Ascending aorta (tissue), 2 donors: ENCODE data around the gene NHS. TPM values are rescaled to one million over a fixed set of nuclear protein-coding genes. Genes with fewer than 3 reads are reported as not detected.

Source experiments
- DNase-seq, 2 donors: peaks; one replicate each; pipeline ENCODE4 v3.0.0-alpha.2; 2019; ENCODE audit warnings: low spot score in 2 of 2
- H3K27ac ChIP-seq, 2 donors: fragments of 200-600 bp; sonication (generic); one replicate each; pipeline ENCODE4 v1.5.1; 2016 to 2017; ENCODE audit warnings: mild to moderate bottlenecking in 1 of 2
- H3K27me3 ChIP-seq: fragments of 200-600 bp; sonication (generic); one replicate; pipeline ENCODE4 v1.5.1; 2017
- H3K36me3 ChIP-seq, 2 donors: fragments of 200-600 bp; sonication (generic); one replicate each; pipeline ENCODE4 v1.5.1; 2016
- H3K4me1 ChIP-seq, 2 donors: fragments of 200-600 bp; sonication (generic); one replicate each; pipeline ENCODE4 v1.5.1; 2016 to 2017; ENCODE audit warnings: mild to moderate bottlenecking in 1 of 2
- H3K4me3 ChIP-seq, 2 donors: fragments of 200-600 bp; sonication (generic); one replicate each; pipeline ENCODE4 v1.5.1; 2016 to 2017; ENCODE audit warnings: mild to moderate bottlenecking in 1 of 2
- H3K9me3 ChIP-seq, 2 donors: fragments of 200-600 bp; sonication (generic); one replicate each; pipeline ENCODE4 v1.5.1; 2016
- intact Hi-C: fragments of 100-400 bp; cut with DNase I; formaldehyde crosslinking; loops from one replicate; pipeline ENCODE4 v1.15.1; 2023
- total RNA-seq: library from RNA; depleted of rRNA; stranded (reverse); fragments of >200 nt; gene quantifications from one replicate; pipeline ENCODE4 v1.1.0, GENCODE V29; 2016
- TF ChIP-seq, protein P1 (sequence below), 3 experiments: fragments of 200-600 bp in 2 of 3; fragments of 450-650 bp in 1 of 3; sonication (generic) in 2 of 3; IDR thresholded peaks; one replicate each; pipeline ENCODE4 v1.5.1; 2016 to 2019; ENCODE audit warnings: antibody characterized with exemption in 3 of 3, mild to moderate bottlenecking in 1 of 3, moderate library complexity in 1 of 3

The NHS gene
- total RNA-seq, 1 donor from 2014 or later = 8.8 TPM

DNA sequence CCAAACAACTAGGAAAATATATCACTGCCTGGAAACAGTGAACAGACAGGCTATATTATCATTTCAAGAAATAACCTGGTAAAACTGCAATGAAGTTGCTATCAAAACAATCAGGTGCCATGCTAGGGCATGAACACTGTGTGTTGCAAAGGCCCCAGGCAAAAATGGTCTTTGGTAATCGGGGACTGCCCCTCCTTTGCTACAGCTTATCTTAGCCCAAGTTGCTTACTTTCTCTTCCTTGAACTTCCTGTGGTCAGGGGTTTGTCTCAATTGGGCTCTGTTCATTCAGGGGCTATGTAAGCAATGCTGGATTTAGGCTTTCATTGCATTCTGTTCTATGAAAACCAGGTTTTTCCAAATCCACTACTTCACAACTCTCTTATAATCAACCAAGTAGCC, 392.7 kb downstream of the NHS start:
- TF ChIP-seq, protein P1, sequence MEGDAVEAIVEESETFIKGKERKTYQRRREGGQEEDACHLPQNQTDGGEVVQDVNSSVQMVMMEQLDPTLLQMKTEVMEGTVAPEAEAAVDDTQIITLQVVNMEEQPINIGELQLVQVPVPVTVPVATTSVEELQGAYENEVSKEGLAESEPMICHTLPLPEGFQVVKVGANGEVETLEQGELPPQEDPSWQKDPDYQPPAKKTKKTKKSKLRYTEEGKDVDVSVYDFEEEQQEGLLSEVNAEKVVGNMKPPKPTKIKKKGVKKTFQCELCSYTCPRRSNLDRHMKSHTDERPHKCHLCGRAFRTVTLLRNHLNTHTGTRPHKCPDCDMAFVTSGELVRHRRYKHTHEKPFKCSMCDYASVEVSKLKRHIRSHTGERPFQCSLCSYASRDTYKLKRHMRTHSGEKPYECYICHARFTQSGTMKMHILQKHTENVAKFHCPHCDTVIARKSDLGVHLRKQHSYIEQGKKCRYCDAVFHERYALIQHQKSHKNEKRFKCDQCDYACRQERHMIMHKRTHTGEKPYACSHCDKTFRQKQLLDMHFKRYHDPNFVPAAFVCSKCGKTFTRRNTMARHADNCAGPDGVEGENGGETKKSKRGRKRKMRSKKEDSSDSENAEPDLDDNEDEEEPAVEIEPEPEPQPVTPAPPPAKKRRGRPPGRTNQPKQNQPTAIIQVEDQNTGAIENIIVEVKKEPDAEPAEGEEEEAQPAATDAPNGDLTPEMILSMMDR (IDR thresholded peaks at IDR 0.05) = no peak
- DNase-seq = no peak
- Histone ChIP-seq H3K36me3 (no peaks in the 10 kb centered on the region), H3K9me3 (no peaks in the 10 kb centered on the region), H3K27ac (no peak overlapping the region), H3K27me3 (no peaks in the 10 kb centered on the region), H3K4me1 (no peaks in the 10 kb centered on the region), H3K4me3 (no peak overlapping the region)
- intact Hi-C loops = no loop called here

- no peak overlapping the region for H3K4me3 ChIP-seq
- TF ChIP-seq, protein P1 (IDR thresholded peaks at IDR 0.05) = no peak
- H3K27me3 ChIP-seq = no peaks in the 10 kb centered on the region
- no peaks in the 10 kb centered on the region for H3K4me1 ChIP-seq
- no peak for DNase-seq
- H3K36me3 ChIP-seq = no peaks in the 10 kb centered on the region
- no peaks in the 10 kb centered on the region for H3K9me3 ChIP-seq
- intact Hi-C loops = no loop called here
- no peak overlapping the region for H3K27ac ChIP-seq
Observed at GRCh38 chrX:17768997-17769396, 394.0 kb downstream of the NHS start.

DNA sequence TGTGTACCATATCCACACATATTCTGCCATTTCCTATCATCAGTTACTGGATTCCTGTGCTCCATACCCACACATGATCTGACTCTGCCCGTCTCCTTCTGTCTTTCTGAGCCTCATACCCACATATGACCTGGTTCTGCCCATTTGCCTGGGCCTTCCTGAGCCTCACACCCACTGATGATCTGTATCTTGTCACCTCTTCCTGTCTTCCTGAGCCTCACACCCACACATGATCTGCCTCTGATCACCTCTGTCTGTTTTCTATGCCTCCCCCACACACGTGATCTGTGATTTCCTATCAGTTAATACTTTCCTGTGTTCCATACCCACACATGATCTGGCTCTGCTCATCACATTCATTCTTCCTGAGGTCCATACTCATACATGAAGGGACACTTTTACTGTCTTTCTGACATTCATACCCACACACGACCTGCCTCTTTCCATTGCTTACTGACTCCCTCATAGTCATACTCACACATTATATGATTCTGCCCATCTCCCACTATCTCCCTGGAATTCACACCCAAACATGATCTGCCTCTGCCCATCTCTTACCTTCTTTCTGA, 394.8 kb downstream of the NHS start:
- no peak overlapping the region for H3K27ac ChIP-seq
- no peaks in the 10 kb centered on the region for H3K36me3 ChIP-seq
- H3K4me3 ChIP-seq = no peak overlapping the region
- TF ChIP-seq, protein P1 (IDR thresholded peaks at IDR 0.05) = no peak
- no peaks in the 10 kb centered on the region for H3K4me1 ChIP-seq
- H3K27me3 ChIP-seq = no peaks in the 10 kb centered on the region
- intact Hi-C loops = no loop called here
- no peaks in the 10 kb centered on the region for H3K9me3 ChIP-seq
- DNase-seq = no peak

DNA sequence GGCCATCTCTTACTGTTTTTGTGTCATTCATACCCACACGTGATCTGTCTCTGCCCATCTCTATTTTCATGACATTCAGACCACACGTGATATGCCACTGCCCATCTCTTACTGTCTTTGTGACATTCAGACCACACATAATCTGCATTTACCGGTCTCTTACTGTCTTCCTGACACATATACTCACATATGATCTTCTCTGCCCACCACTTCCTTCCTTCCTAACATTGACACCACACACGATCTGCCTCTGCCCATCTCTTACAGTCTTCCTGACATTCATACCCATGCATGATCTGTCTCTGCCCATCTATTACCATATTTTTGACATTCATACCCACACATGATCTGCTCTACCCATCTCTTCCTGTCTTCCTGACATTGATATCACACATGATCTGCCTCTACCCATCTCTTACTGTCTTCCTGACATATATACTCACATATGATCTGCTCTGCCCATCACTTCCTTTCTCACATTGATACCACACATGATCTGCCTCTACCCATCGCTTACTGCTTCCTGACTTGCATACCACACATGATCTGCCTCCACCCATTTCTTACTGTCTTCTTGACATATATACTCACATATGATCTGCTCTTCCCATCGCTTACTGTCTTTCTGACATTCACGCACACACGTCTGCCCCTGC, 398.3 kb downstream of the NHS start:
- H3K36me3 ChIP-seq = no peaks in the 10 kb centered on the region
- TF ChIP-seq, protein P1 (IDR thresholded peaks at IDR 0.05) = no peak
- no peaks in the 10 kb centered on the region for H3K9me3 ChIP-seq
- no peaks in the 10 kb centered on the region for H3K27me3 ChIP-seq
- no peak for DNase-seq
- no peak overlapping the region for H3K4me3 ChIP-seq
- H3K27ac ChIP-seq = no peak overlapping the region
- intact Hi-C loops = no loop called here
- H3K4me1 ChIP-seq = no peaks in the 10 kb centered on the region

DNA sequence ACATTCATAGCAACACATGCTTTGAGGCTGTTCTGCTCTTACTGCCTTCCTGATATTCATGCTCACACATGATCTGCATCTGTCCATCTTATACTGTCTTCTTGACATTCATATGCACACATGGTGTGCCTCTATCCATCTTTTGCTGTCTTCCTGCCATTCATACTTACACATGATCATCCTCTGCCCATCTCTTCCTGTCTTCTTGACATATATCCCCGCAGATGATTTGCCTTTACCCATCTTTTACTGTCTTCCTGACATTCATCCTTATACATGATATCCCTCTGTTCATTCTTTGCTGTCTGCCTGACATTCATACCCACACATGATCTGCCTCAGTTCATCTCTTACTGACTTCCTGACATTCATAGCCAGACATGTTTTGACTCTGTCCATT, 399.1 kb downstream of the NHS start:
- intact Hi-C loops = no loop called here
- no peak overlapping the region for H3K4me3 ChIP-seq
- H3K27me3 ChIP-seq = no peaks in the 10 kb centered on the region
- no peaks in the 10 kb centered on the region for H3K36me3 ChIP-seq
- no peaks in the 10 kb centered on the region for H3K9me3 ChIP-seq
- DNase-seq = no peak
- H3K27ac ChIP-seq = no peak overlapping the region
- TF ChIP-seq, protein P1 (IDR thresholded peaks at IDR 0.05) = no peak
- no peaks in the 10 kb centered on the region for H3K4me1 ChIP-seq
